ENCODE results near the gene RSPO1. TPM values are rescaled to one million over a fixed set of nuclear protein-coding genes. Genes with fewer than 3 reads are reported as not detected.

Gene RSPO1
- total and polyA plus RNA-seq, 2 of the 13 experiments (the other 11 are each of a cell fraction or from before 2014, with no cell fraction given) = not detected

- TF ChIP-seq HINFP (CRISPR knock-in tag; IDR thresholded peaks at IDR 0.05; ENCODE audit: low read depth) = no peak
- no peak for TF ChIP-seq ZNF296 (CRISPR knock-in tag; conservative IDR thresholded peaks at IDR 0.05)
- 0 out of 2 replicates have a peak, but pooled peaks have one; percentile 49 for TF ChIP-seq ZNF761 (CRISPR knock-in tag; conservative IDR thresholded peaks at IDR 0.05)
- no peak for TF ChIP-seq THAP7 (CRISPR knock-in tag; IDR thresholded peaks at IDR 0.05)
- TF ChIP-seq ZNF737 (CRISPR knock-in tag; IDR thresholded peaks at IDR 0.05; ENCODE audit: borderline replicate concordance) = peak; percentile 30; the same call in 1 of the 2 replicates
- TF ChIP-seq SP1 (IDR thresholded peaks at IDR 0.05) = no peak
- no peak for TF ChIP-seq SP1 (CRISPR knock-in tag; IDR thresholded peaks at IDR 0.05)
- peak; percentile 60; the same call in 1 of the 2 replicates for TF ChIP-seq DR1 (CRISPR knock-in tag; IDR thresholded peaks at IDR 0.05)
- TF ChIP-seq IKZF5 (CRISPR knock-in tag; IDR thresholded peaks at IDR 0.05) = no peak
- TF ChIP-seq NONO (IDR thresholded peaks at IDR 0.05) = no peak
- no peak for TF ChIP-seq NONO (CRISPR knock-in tag; conservative IDR thresholded peaks at IDR 0.05)
- TF ChIP-seq MED8 (CRISPR knock-in tag; IDR thresholded peaks at IDR 0.05; ENCODE audit: insufficient replicate concordance) = peak; percentile 40
- TF ChIP-seq JUND (CRISPR knock-in tag; IDR thresholded peaks at IDR 0.05) = no peak
- no peak for TF ChIP-seq MTF1 (CRISPR knock-in tag; IDR thresholded peaks at IDR 0.05)
- peak; percentile 71 for TF ChIP-seq ZFX (CRISPR knock-in tag; IDR thresholded peaks at IDR 0.05; ENCODE audit: low read depth)
- TF ChIP-seq NAIF1 (CRISPR knock-in tag; IDR thresholded peaks at IDR 0.05; ENCODE audit: borderline replicate concordance) = no peak
- no peak for TF ChIP-seq ELK4 (CRISPR knock-in tag; IDR thresholded peaks at IDR 0.05; ENCODE audit: borderline replicate concordance)
- TF ChIP-seq KDM3A (CRISPR knock-in tag; IDR thresholded peaks at IDR 0.05; ENCODE audit: low read depth) = no peak
- no peak; the same call in 1 of the 2 replicates for TF ChIP-seq ZNF614 (CRISPR knock-in tag; IDR thresholded peaks at IDR 0.05; ENCODE audit: borderline replicate concordance)
- no peak for TF ChIP-seq ZBTB43 (CRISPR knock-in tag; conservative IDR thresholded peaks at IDR 0.05)
- no peak for TF ChIP-seq LRRFIP1 (CRISPR knock-in tag; conservative IDR thresholded peaks at IDR 0.05)
- TF ChIP-seq SCMH1 (CRISPR knock-in tag; IDR thresholded peaks at IDR 0.05; ENCODE audit: borderline replicate concordance) = no peak
These were observed 39.1 kb downstream of the RSPO1 start, which contains the start of gene GNL2 (continued) for GRCh38 chr1:37595440-37596181.
